Neural cell (in vitro differentiated cells): ENCODE data around the gene PLXNA2. TPM values are rescaled to one million over a fixed set of nuclear protein-coding genes. Genes with fewer than 3 reads are reported as not detected.

ENCODE experiments used
- H2AFZ ChIP-seq: fragments of 200-600, 300-800 bp; sonication (generic), shearing (Covaris generic); 2 replicates; pipeline ENCODE4 v1.6.0; 2014; ENCODE audit warnings: low read depth, mild to moderate bottlenecking, antibody characterized with exemption, low read length, moderate library complexity
- H3F3A ChIP-seq: fragments of 200-600 bp; shearing (Covaris generic); 2 replicates; pipeline ENCODE4 v1.6.1; 2016; ENCODE audit warnings: mild to moderate bottlenecking, moderate library complexity, mixed read lengths, antibody characterized with exemption, low read length; ENCODE audit not compliant: insufficient read depth, poor library complexity, severe bottlenecking
- H3K27ac ChIP-seq: fragments of 200-600, 300-800 bp; sonication (generic), shearing (Covaris generic); 2 replicates; pipeline ENCODE4 v1.5.1; 2014; ENCODE audit warnings: mild to moderate bottlenecking, low read length, moderate library complexity
- H3K27me3 ChIP-seq: fragments of 300-800, 200-600 bp; sonication (generic), shearing (Covaris generic); 2 replicates; pipeline ENCODE4 v1.6.0; 2014; ENCODE audit warnings: mild to moderate bottlenecking, low read depth, low read length, moderate library complexity; ENCODE audit not compliant: insufficient read depth
- H3K36me3 ChIP-seq: fragments of 300-800, 200-600 bp; sonication (generic), shearing (Covaris generic); 2 replicates; pipeline ENCODE4 v1.5.1; 2014; ENCODE audit warnings: mild to moderate bottlenecking, antibody characterized with exemption, low read length, moderate library complexity; ENCODE audit not compliant: insufficient read depth
- H3K4me2 ChIP-seq: fragments of 300-800, 200-600 bp; sonication (generic), shearing (Covaris generic); 2 replicates; pipeline ENCODE4 v1.6.0; 2014; ENCODE audit warnings: mild to moderate bottlenecking, low read length
- H3K4me3 ChIP-seq: fragments of 300-800, 200-600 bp; sonication (generic), shearing (Covaris generic); 2 replicates; pipeline ENCODE4 v1.5.1; 2014; ENCODE audit warnings: mild to moderate bottlenecking, low read length, moderate library complexity
- H3K79me2 ChIP-seq: fragments of 200-600 bp; shearing (Covaris generic); replicated peaks from 2 replicates; pipeline ENCODE4 v1.6.0; 2014; ENCODE audit warnings: mild to moderate bottlenecking, low read length, moderate library complexity; ENCODE audit not compliant: insufficient read depth
- H3K9ac ChIP-seq: fragments of 300-800, 200-600 bp; sonication (generic), shearing (Covaris generic); 2 replicates; pipeline ENCODE4 v1.6.1; 2016; ENCODE audit warnings: mild to moderate bottlenecking, low read length, mixed read lengths
- H3K9me2 ChIP-seq: fragments of 200-600 bp; shearing (Covaris generic); 2 replicates; pipeline ENCODE4 v1.6.1; 2016; ENCODE audit warnings: mild to moderate bottlenecking, low read length, mixed read lengths; ENCODE audit not compliant: insufficient read depth
- H3K9me3 ChIP-seq: fragments of 200-600, 300-800 bp; sonication (generic), shearing (Covaris generic); 2 replicates; pipeline ENCODE4 v1.6.1; 2016; ENCODE audit warnings: mild to moderate bottlenecking, mixed run types, low read length, moderate library complexity, mixed read lengths
- H4K20me1 ChIP-seq: fragments of 200-600 bp; shearing (Covaris generic); 2 replicates; pipeline ENCODE4 v1.6.1; 2016; ENCODE audit warnings: mild to moderate bottlenecking, mixed run types; ENCODE audit not compliant: insufficient read depth
- CTCF ChIP-seq: fragments of 450-650 bp; IDR thresholded peaks from 2 replicates; pipeline ENCODE4 v1.5.1; 2014; ENCODE audit warnings: antibody characterized with exemption, mild to moderate bottlenecking, moderate library complexity; ENCODE audit not compliant: poor library complexity, severe bottlenecking
- EP300 ChIP-seq: fragments of 450-650 bp; conservative IDR thresholded peaks from 2 replicates; pipeline ENCODE4 v1.6.1; 2014; ENCODE audit warnings: antibody characterized with exemption, mild to moderate bottlenecking, moderate library complexity; ENCODE audit not compliant: poor library complexity, severe bottlenecking
- EZH2 ChIP-seq: fragments of 200-600, 300-800 bp; shearing (Covaris generic), sonication (generic); IDR thresholded peaks from 2 replicates; pipeline ENCODE4 v1.6.1; 2014; ENCODE audit warnings: antibody characterized with exemption, low read length, borderline replicate concordance, mild to moderate bottlenecking; ENCODE audit not compliant: insufficient read depth, poor library complexity, severe bottlenecking
- MXI1 ChIP-seq: fragments of 450-650 bp; conservative IDR thresholded peaks from 2 replicates; pipeline ENCODE4 v1.6.1; 2014; ENCODE audit warnings: antibody characterized with exemption, mild to moderate bottlenecking; ENCODE audit not compliant: poor library complexity, severe bottlenecking
- POLR2AphosphoS5 ChIP-seq: IDR thresholded peaks from 2 replicates; pipeline ENCODE4 v1.6.1; 2012
- RAD21 ChIP-seq: fragments of 450-650 bp; conservative IDR thresholded peaks from 2 replicates; pipeline ENCODE4 v1.6.1; 2014; ENCODE audit warnings: antibody characterized with exemption, mild to moderate bottlenecking, moderate library complexity
- REST ChIP-seq: IDR thresholded peaks from 2 replicates; pipeline ENCODE4 v1.6.1; 2012; ENCODE audit warnings: borderline replicate concordance
- SMC3 ChIP-seq: fragments of 450-650 bp; conservative IDR thresholded peaks from 2 replicates; pipeline ENCODE4 v1.6.1; 2014; ENCODE audit warnings: antibody characterized with exemption, mild to moderate bottlenecking, moderate library complexity; ENCODE audit not compliant: poor library complexity
- TAF1 ChIP-seq: IDR thresholded peaks from 2 replicates; pipeline ENCODE4 v1.6.1; 2012; ENCODE audit warnings: low read depth
- polyA plus RNA-seq: library from polyadenylated mRNA; depleted of rRNA; stranded (reverse); fragments of >200 nt; gene quantifications from 2 replicates; pipeline ENCODE4 v1.2.3, GENCODE V29; 2014

PLXNA2 gene
- polyA plus RNA-seq, 1 donor from 2014 or later, result 30.6 TPM

- Histone ChIP-seq H2AFZ (no peak overlapping the region), H3K4me2 (no peak overlapping the region)
These were observed 25.0 kb downstream of the PLXNA2 start for GRCh38 chr1:208219098-208219658.

More at GRCh38 chr1:208219098-208219658, 25.0 kb downstream of the PLXNA2 start:
- H3K4me3 ChIP-seq, result no peak overlapping the region
- TF ChIP-seq POLR2AphosphoS5 (no peak), SMC3 (no peak), EP300 (no peak), EZH2 (no peak), RAD21 (no peak), TAF1 (no peak), CTCF (no peak), REST (no peak), MXI1 (no peak)
- peaks cover 43% of the 10 kb centered on the region for H3K79me2 ChIP-seq
- peaks cover 18% of the 10 kb centered on the region for H3K36me3 ChIP-seq
- H3K9ac ChIP-seq, result no peak overlapping the region
- no peaks in the 10 kb centered on the region for H3F3A ChIP-seq
- no peak overlapping the region for H3K27ac ChIP-seq
- H3K9me3 ChIP-seq, result no peaks in the 10 kb centered on the region
- H3K27me3 ChIP-seq, result no peaks in the 10 kb centered on the region
- H3K9me2 ChIP-seq, result no peaks in the 10 kb centered on the region
- peaks cover 22% of the 10 kb centered on the region for H4K20me1 ChIP-seq
